Natural killer cell treated with Interleukin-12 subunit alpha and Interleukin-12 subunit beta and Interleukin-15 and Interleukin-18, amount 100 ng/mL, for 72 hours (primary cell): ENCODE results near the gene MAP6D1. TPM values are rescaled to one million over a fixed set of nuclear protein-coding genes. Genes with fewer than 3 reads are reported as not detected.
A peak's percentile ranks its signal among the peaks of the same experiment; 100 is the strongest.

ENCODE experiments used
- ATAC-seq, 2 donors: fragments of 150-1000 bp; cut with Tn5 transposase in 1 of 2; sonication (Bioruptor Pico), chemical (Tn5 transposase) in 1 of 2; 2 replicates each; pipeline ENCODE4 v1.10.0; 2021
- DNase-seq: peaks from one replicate; pipeline ENCODE4 v3.0.0; 2022; ENCODE audit warnings: low spot score
- H3K27ac Mint-ChIP-seq, 2 donors: 1 replicate in 1 of 2; 2 replicates in 1 of 2; pipeline ENCODE4 v1.8.0; 2022; ENCODE audit warnings: mixed read lengths in 2 of 2, mild to moderate bottlenecking in 1 of 2, moderate library complexity in 1 of 2
- H3K27me3 Mint-ChIP-seq, 2 donors: 1 replicate in 1 of 2; 2 replicates in 1 of 2; pipeline ENCODE4 v1.8.0; 2022; ENCODE audit warnings: mixed read lengths in 2 of 2
- H3K36me3 Mint-ChIP-seq: one replicate; pipeline ENCODE4 v1.8.0; 2022; ENCODE audit warnings: mixed read lengths
- H3K4me1 Mint-ChIP-seq, 2 donors: 1 replicate in 1 of 2; 2 replicates in 1 of 2; pipeline ENCODE4 v1.8.0; 2022; ENCODE audit warnings: low read depth in 2 of 2, mixed read lengths in 2 of 2, mild to moderate bottlenecking in 1 of 2
- H3K4me3 Mint-ChIP-seq: one replicate; pipeline ENCODE4 v1.8.0; 2022; ENCODE audit warnings: mixed read lengths
- H3K9me3 Mint-ChIP-seq: 2 replicates; pipeline ENCODE4 v1.8.0; 2022; ENCODE audit warnings: mixed read lengths
- total RNA-seq, 2 donors: library from RNA; stranded (reverse); gene quantifications; one replicate each; pipeline ENCODE4 v1.2.3, GENCODE V29; 2022

MAP6D1 gene
- total RNA-seq, 2 donors from 2014 or later: 2.3 to 2.6 TPM

DNA sequence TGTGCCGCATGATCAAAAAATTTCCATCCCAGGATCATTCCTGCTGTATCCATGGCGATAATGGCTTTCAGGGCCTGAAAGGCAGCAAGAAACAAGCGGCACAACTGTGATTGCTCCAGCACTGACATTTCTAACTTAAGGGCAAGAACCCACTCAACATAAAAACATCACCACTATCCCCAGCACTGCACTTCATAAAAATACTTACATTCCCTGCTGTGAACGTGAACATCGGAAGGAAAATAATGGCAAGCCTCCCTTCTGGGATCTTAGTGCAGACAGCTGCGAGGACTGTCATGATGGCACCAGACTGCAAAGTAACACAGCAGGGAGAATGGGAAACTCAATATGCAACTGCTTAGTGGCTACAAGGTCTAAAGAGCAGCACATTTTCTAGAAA lies 8.1 kb upstream of the MAP6D1 start:
- H3K27ac Mint-ChIP-seq: no peak overlapping the region
- no peaks in the 10 kb centered on the region for H3K4me1 Mint-ChIP-seq
- H3K36me3 Mint-ChIP-seq: no peaks in the 10 kb centered on the region
- H3K9me3 Mint-ChIP-seq: no peaks in the 10 kb centered on the region
- H3K4me3 Mint-ChIP-seq: no peak overlapping the region
- no peaks in the 10 kb centered on the region for H3K27me3 Mint-ChIP-seq
- ATAC-seq: no peak
- no peak for DNase-seq

DNA sequence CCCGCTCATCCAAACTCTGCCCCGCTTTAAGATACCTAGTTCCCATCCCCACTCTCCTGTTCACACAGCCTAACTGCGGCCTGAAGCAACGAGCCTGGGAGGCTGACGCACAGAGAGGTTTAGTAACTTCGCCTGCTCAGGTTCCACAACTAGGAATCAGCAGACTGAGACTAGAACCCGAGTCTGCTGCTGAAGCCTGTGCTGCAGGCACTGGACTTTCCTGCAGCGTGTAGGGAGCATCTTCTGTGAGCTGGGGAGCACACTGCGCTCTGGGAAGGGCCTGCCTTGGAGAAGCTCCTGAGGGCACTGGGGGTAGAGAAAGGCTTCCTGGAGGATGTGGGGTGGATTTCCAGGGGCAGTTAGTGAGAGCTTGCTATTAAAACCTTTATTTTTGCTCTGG lies 4.8 kb upstream of the MAP6D1 start:
- Mint-ChIP-seq H3K4me1 (peaks cover 0 to 4% of the 10 kb centered on the region in 2 donors), H3K27me3 (no peaks in the 10 kb centered on the region), H3K9me3 (no peaks in the 10 kb centered on the region), H3K4me3 (no peak overlapping the region), H3K36me3 (no peaks in the 10 kb centered on the region), H3K27ac (no peak overlapping the region)
- ATAC-seq (no peak), DNase-seq (no peak)

DNA sequence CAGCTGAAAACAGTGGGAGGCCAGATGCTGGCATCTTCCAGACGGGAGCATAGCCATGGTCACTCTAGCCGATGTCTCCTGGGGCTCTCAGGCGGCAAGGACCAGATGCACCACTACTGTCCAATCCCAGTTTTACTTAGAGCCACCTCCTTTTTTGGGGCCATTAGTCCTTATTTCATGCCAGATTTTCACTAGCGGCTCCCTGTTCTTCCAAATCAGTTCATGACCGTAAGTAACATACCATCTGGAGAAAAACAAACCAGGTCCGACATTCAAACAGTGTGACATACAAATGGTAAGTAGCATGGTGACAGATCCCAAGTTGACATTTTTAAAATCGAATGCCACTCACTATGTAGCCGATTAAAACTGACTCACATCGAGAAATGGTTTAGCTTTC lies 4.1 kb upstream of the MAP6D1 start:
- DNase-seq (no peak), ATAC-seq (no peak)
- Mint-ChIP-seq H3K36me3 (no peaks in the 10 kb centered on the region), H3K4me1 (peaks cover 1 to 5% of the 10 kb centered on the region in 2 donors), H3K4me3 (no peak overlapping the region), H3K9me3 (no peaks in the 10 kb centered on the region), H3K27me3 (no peaks in the 10 kb centered on the region), H3K27ac (peak overlapping the region in 1 of 2 donors; percentile 21)

DNA sequence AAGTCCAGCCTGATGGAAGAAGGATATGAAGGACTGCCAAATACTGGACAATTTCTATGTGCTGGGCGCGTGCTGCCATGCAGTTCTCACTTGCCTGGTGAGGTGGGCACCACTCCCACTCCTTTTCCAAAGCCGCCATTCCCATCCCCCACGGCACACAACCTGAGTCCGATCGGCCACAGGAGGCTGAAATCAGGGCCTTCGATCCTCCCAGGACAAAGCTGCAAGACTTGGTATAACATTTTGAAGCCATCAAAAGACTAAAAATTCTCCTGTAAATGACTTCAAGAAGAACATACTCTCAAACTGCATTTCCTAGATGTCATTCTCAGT lies 3.1 kb upstream of the MAP6D1 start:
- Mint-ChIP-seq H3K27ac (no peak overlapping the region), H3K4me3 (no peak overlapping the region), H3K9me3 (no peaks in the 10 kb centered on the region), H3K36me3 (no peaks in the 10 kb centered on the region), H3K4me1 (peaks cover 9 to 13% of the 10 kb centered on the region in 2 donors), H3K27me3 (no peaks in the 10 kb centered on the region)
- DNase-seq (no peak), ATAC-seq (no peak)

DNA sequence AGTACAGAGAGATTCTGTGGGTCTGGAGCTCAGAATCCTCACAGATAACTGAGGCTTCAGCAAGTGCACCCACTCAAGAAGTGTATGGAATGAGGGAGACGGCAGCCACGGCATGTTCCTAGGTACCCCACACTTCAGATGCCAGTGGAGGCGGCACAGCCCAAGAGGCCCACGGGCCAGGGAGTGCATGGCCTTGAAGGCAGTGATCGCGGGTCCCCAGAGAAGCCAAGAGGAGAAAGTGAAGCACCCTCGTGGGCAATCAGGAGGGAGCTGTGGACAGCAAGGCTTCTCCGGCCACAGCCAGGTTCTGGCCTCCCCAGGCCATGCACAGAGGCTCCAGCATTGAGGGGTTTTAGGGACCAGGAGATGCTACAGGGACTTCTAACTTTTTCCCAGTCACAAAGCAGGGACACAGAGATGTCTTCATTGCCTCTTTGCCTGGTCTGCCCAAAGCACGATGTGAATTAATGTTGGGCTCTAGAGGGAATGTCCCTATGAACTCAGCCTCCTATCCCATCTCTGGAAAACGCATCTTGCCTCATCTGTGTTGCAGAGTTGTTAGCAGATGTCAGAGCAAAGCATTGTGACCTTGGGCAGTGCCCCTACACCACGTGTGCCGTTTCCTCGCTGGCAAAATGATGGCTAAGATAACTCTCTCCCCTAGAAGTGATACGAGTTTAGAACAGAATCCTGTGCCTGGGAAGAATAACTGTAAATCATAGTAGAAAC lies 2.6 kb upstream of the MAP6D1 start:
- H3K4me1 Mint-ChIP-seq: peaks cover 9 to 13% of the 10 kb centered on the region in 2 donors
- no peak overlapping the region for H3K4me3 Mint-ChIP-seq
- no peak for ATAC-seq
- no peaks in the 10 kb centered on the region for H3K27me3 Mint-ChIP-seq
- no peak overlapping the region for H3K27ac Mint-ChIP-seq
- no peak for DNase-seq
- no peaks in the 10 kb centered on the region for H3K36me3 Mint-ChIP-seq
- no peaks in the 10 kb centered on the region for H3K9me3 Mint-ChIP-seq

DNA sequence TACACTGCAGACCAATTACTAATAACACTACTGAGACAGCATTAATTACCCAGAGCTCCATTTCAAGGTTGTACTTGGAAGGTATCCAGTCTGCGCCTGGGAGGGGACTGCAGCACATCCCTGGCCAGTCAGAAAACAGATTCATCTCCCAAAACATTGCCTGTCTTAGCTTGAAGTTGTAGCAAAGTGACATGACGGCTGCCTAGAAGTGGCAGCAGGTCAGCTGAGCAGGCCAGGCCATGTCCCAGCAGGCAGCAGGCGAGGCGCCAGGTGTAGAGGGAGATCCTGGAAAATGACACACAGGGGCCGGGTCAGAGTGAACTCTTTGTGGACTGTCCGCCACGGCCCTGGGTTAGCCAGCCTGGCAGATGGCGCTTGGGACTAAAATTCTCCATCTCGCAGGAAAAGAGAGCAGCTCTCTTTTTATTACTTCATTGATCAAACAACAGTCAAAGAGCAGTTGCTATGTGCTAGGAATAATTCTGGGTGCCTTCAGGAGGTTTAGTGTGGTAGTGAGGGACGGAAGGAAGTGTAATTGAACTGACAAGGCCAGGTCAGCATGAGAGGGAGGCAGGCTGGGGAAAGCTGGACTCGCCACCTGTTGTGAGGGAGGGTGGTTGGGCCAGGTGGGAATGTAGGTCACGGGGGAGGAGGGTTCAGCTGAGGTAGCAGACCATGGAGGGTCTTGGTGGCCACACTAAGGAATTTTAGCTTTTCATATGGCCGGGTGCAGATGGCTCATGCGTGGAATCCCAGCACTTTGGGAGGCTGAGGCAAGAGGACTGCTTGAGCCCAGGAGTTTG lies 1.3 kb upstream of the MAP6D1 start:
- DNase-seq: no peak
- ATAC-seq: no peak
- H3K4me1 Mint-ChIP-seq: peaks cover 9 to 13% of the 10 kb centered on the region in 2 donors
- no peaks in the 10 kb centered on the region for H3K27me3 Mint-ChIP-seq
- no peaks in the 10 kb centered on the region for H3K9me3 Mint-ChIP-seq
- no peak overlapping the region for H3K27ac Mint-ChIP-seq
- peak overlapping the region; percentile 59 for H3K4me3 Mint-ChIP-seq
- no peaks in the 10 kb centered on the region for H3K36me3 Mint-ChIP-seq

DNA sequence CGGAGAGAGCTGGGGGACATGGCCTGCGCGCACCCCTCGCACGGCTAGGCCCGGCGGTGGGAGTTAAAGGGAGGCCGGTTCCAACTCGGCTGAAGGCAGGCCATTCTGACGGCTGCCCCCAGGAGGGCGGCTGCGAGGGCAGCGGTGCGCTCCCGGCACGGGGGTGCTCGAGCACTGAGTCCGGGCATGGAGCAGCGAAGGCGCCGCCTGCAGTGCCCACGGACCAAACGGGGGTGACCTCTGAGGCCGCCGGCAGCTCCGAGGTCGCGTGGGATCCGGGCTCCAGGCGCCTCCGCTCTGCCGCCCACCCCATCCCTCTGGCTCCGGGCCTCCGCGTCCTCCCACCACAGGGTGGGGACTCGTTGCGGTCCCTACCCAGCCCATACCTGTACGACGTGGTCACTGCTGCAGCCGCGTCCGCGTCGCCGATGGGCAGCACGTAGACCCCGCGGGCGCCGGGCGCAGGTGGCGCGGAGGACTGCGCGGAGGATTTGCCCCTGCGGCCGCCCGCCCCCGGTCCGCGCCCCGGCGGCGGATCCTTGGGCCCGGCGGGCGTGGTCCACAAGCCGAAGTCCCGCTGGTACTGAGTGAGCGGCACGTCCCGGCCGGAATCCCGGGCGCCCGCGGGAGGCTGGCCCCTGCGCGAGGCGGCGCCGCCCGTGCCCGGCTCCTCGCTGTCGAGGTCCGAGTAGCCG lies 469 bp downstream of the MAP6D1 start:
- Mint-ChIP-seq H3K36me3 (no peaks in the 10 kb centered on the region), H3K4me3 (peak overlapping the region; percentile 83), H3K9me3 (no peaks in the 10 kb centered on the region), H3K27me3 (no peaks in the 10 kb centered on the region), H3K27ac (peak overlapping the region in 1 of 2 donors; percentile 61), H3K4me1 (peaks cover 9 to 13% of the 10 kb centered on the region in 2 donors)
- ATAC-seq: peak; percentile 63
- no peak for DNase-seq

DNA sequence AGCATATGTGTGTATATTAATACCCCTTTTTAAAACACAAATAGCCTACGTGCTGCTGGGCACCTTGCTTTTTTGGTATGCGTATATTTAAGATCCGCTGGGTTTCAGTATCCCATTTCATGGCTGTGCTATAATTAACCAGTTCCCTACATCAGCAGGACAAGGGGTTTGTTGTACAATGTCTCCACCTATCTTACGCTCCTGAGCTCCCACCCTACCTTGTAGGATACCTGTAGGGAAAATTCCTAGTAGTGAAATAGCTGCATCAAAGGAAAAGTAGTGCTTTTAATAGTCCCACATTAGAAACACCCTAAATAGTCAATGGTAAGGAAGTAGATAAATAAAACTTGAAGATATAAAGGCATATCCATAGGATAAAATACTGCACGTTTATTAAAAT lies 1.4 kb downstream of the MAP6D1 start:
- Mint-ChIP-seq H3K4me3 (peak overlapping the region; percentile 83), H3K27me3 (no peaks in the 10 kb centered on the region), H3K4me1 (peaks cover 9 to 13% of the 10 kb centered on the region in 2 donors), H3K36me3 (no peaks in the 10 kb centered on the region), H3K27ac (peak overlapping the region in 1 of 2 donors; percentile 61), H3K9me3 (no peaks in the 10 kb centered on the region)
- ATAC-seq (no peak), DNase-seq (no peak)

DNA sequence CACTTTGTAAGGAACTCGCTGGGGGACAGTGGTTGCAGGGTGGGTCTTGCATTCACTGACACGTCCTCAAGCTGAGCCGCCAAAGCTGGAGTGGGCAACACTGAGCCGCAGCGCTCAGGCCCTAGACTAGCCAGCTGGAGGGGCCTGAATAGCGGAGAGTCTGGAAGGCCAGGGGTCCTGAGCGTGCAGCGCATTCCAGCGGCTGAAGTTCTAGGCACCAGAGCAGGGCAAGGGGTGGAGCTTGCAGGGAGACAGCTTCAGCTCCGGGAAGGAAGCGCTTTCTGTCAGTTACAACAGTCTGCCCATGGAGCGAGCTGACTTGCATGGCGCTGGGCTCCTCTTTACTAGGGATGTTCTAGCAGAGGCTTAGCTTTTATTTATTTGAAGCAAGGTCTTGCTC lies 2.7 kb downstream of the MAP6D1 start:
- Mint-ChIP-seq H3K9me3 (no peaks in the 10 kb centered on the region), H3K4me1 (peaks cover 9 to 13% of the 10 kb centered on the region in 2 donors), H3K27me3 (no peaks in the 10 kb centered on the region), H3K4me3 (no peak overlapping the region), H3K36me3 (no peaks in the 10 kb centered on the region), H3K27ac (peak overlapping the region in 1 of 2 donors; percentile 22)
- no peak for DNase-seq
- ATAC-seq: no peak

DNA sequence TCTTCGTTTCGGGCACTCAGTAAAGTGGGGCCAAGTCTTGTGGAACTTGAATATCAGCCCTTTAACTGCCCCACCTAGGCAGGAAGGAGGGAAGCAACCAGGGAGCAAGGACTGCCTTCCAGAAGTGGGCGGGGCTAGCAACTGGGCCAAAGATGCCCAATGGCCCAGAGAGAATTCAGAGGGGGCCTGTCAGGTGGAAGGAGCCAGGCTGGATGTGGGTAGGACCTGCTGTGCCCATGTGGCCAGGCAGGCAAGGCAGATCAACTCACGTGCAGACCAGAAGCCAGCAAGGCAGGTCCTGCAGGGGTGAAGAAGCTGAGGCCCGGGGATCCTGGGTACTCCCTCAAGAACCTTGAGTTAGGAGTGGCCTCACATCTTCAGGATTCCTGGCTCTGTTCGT lies 5.5 kb downstream of the MAP6D1 start:
- Mint-ChIP-seq H3K4me1 (peaks cover 9 to 14% of the 10 kb centered on the region in 2 donors), H3K36me3 (no peaks in the 10 kb centered on the region), H3K4me3 (no peak overlapping the region), H3K27me3 (no peaks in the 10 kb centered on the region), H3K9me3 (no peaks in the 10 kb centered on the region), H3K27ac (no peak overlapping the region)
- DNase-seq: no peak
- ATAC-seq: no peak

DNA sequence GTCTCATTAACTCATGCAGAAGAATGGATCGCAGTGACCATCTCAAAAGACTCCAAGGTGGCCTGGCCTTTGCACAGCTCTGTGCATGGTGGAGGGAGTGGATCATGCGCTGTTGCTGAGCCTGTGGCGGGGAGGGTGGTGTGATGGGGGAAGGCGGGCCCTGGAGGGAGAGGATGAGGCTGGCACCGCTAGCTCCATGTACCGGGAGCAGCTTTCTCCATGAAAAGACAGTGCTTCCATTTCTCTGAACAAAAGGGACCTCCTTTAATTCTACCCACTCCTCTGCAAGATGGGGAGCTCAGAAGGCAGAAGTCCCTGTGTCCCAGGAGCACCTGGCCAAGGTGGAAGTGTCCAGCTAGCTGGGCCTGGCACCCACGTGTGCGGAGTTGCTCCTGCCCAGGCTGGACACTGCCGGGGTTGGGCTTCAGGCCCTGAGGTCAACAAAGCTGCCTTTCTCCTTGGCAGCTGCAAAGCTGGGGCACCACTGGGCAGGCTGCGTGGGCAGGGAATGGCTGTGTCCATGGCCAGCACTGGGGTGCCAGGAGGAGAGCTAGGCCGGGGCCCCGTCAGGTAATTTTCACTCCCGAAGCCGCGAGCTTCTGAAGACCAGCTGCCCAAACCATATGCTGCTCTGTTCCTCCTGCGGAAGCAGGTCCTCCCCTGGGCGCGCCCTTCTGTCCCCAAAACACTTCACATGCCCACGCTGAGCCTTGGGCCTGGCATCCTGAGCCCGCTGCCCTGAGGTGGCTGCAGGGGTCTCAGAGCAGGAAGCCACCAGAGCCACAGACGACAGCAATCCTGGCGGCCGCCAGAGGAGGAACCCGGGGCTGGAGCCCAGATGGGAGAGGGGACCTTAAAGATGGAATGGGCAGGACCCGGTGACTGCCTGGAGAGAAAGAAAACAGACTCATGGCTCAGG lies 6.4 kb downstream of the MAP6D1 start:
- ATAC-seq (no peak), DNase-seq (no peak)
- peaks cover 2 to 11% of the 10 kb centered on the region in 2 donors for H3K4me1 Mint-ChIP-seq
- no peaks in the 10 kb centered on the region for H3K27me3 Mint-ChIP-seq
- H3K36me3 Mint-ChIP-seq: no peaks in the 10 kb centered on the region
- no peak overlapping the region for H3K27ac Mint-ChIP-seq
- H3K4me3 Mint-ChIP-seq: no peak overlapping the region
- H3K9me3 Mint-ChIP-seq: no peaks in the 10 kb centered on the region

DNA sequence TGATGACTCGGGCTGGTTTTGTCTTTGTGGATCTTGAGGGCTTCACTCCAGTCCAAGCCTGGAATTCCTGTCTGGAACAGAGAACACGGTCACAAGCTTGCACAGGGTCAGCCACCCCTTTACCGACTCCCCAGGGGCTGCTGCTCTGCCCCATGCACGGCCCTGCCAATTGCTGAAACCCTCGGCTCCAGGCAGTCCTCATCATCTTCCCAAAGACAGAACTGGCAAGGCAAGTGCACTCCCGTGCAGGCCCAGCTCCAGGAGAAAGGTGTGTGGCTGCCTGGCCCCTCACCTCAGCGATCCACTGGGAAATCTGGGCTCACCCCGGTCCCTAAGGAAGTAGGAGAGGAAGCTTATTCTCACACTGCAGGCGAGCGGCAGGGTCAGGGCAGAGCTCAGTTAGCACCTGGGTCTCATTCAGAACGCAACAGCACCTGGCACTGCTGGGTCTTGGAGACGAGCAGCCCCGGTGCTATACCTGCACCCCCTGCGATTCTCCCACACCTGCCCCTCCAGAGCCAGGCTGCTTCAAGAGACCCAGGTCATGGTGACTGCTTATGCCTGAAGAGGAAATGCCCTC lies 7.2 kb downstream of the MAP6D1 start:
- H3K36me3 Mint-ChIP-seq: no peaks in the 10 kb centered on the region
- ATAC-seq (no peak), DNase-seq (no peak)
- no peak overlapping the region for H3K27ac Mint-ChIP-seq
- no peaks in the 10 kb centered on the region for H3K27me3 Mint-ChIP-seq
- H3K4me3 Mint-ChIP-seq: no peak overlapping the region
- peaks cover 0 to 7% of the 10 kb centered on the region in 2 donors for H3K4me1 Mint-ChIP-seq
- H3K9me3 Mint-ChIP-seq: no peaks in the 10 kb centered on the region

DNA sequence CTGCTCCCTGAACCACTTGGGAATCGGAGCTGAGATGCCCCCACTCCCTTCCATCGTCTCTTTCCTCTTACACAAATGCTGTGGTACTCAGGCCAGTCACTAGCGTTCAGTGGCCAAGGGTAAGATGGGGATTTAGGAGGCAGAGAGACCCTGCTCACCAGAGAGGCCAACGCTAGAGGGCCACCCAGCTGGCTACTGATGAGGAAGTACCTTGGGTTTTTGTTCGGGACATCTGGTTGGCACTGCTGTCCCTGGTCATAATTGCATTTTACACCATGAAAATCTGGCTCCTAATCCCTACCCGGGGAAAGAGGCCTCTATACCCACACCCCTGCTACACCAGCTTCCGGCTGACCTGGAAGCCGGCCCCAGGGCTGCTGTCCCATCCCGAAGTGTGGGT lies 7.7 kb downstream of the MAP6D1 start:
- Mint-ChIP-seq H3K9me3 (no peaks in the 10 kb centered on the region), H3K4me3 (no peak overlapping the region), H3K27me3 (no peaks in the 10 kb centered on the region), H3K4me1 (peaks cover 0 to 7% of the 10 kb centered on the region in 2 donors), H3K27ac (no peak overlapping the region), H3K36me3 (no peaks in the 10 kb centered on the region)
- DNase-seq (no peak), ATAC-seq (no peak)
